Aorta (tissue), 5 donors: ENCODE results near the gene AOC2. TPM values are rescaled to one million over a fixed set of nuclear protein-coding genes. Genes with fewer than 3 reads are reported as not detected.
"Not testable (repeated sequence)": the region's sequence is repeated elsewhere in the genome, so short reads cannot be mapped to it uniquely, and the experiment has no call there.

ENCODE experiments used
- ATAC-seq: fragments of 200-7000 bp; cut with Tn5 transposase; one replicate; pipeline ENCODE4 v1.9.1; 2022; ENCODE audit warnings: moderate library complexity; ENCODE audit not compliant: low FRiP score
- DNase-seq, 2 donors: peaks; one replicate each; pipeline ENCODE4 v3.0.0-alpha.2; 2020
- H3K27ac ChIP-seq, 2 donors: one replicate each; pipeline ENCODE4 v1.5.1; 2013; ENCODE audit warnings: low read length in 2 of 2, mild to moderate bottlenecking in 2 of 2, moderate library complexity in 2 of 2, control low read depth in 1 of 2, inconsistent platforms in 1 of 2, low read depth in 1 of 2
- H3K27me3 ChIP-seq, 2 donors: one replicate each; pipeline ENCODE4 v1.6.1; 2013; ENCODE audit warnings: control low read depth in 1 of 2, low read length in 1 of 2, mild to moderate bottlenecking in 1 of 2, moderate library complexity in 1 of 2; ENCODE audit not compliant: insufficient read depth in 2 of 2, control insufficient read depth in 1 of 2
- H3K36me3 ChIP-seq, 2 donors: one replicate each; pipeline ENCODE4 v1.6.1; 2013; ENCODE audit warnings: control low read depth in 1 of 2, low read length in 1 of 2, mild to moderate bottlenecking in 1 of 2; ENCODE audit not compliant: insufficient read depth in 2 of 2, control insufficient read depth in 1 of 2
- H3K4me1 ChIP-seq, 2 donors: one replicate each; pipeline ENCODE4 v1.6.1; 2013; ENCODE audit warnings: low read length in 2 of 2, control low read depth in 1 of 2, mild to moderate bottlenecking in 1 of 2, moderate library complexity in 1 of 2; ENCODE audit not compliant: insufficient read depth in 2 of 2, control insufficient read depth in 1 of 2
- H3K4me3 ChIP-seq, 2 donors: one replicate each; pipeline ENCODE4 v1.5.1; 2013; ENCODE audit warnings: low read length in 2 of 2, control low read depth in 1 of 2, mild to moderate bottlenecking in 1 of 2
- H3K9me3 ChIP-seq: one replicate; pipeline ENCODE4 v1.6.1; 2013; ENCODE audit warnings: mild to moderate bottlenecking, low read length; ENCODE audit not compliant: control insufficient read depth
- WGBS, 2 donors: extraction: QIAGEN DNeasy Blood & Tissue Kit; methylation state at CpG; one replicate each; pipeline ENCODE4 v1.1.7; 2013; 5-methylcytosine and 5-hydroxymethylcytosine counted together
- intact Hi-C, 2 donors: fragments of 100-400 bp; cut with DNase I; formaldehyde crosslinking; loops; one replicate each; pipeline versions ENCODE4 v1.14.2 to v1.15.0; 2022
- polyA plus RNA-seq, 2 donors: library from polyadenylated mRNA; stranded (reverse); fragments of 200-250 nt; gene quantifications; one replicate each; pipeline ENCODE4 v1.2.3, GENCODE V29; 2013
- total RNA-seq, 2 donors: library from RNA; stranded (reverse); fragmentation: NEBNext Ultra II Directional; extraction: Animal tissue kit (Norgen Biotek cat#: 25700); gene quantifications; one replicate each; pipeline ENCODE4 v1.2.1, GENCODE V29; 2021
- donor health status: healthy with polysubstance abuse.
- donor health status: Bipolar disorder and iron deficiency.
- donor health status: DM: no; HTN: no; CAD: no.
- donor health status: DM: no; HTN: no; CAD: no.
- donor health status: DM: yes; HTN: yes; CAD: no.

Gene AOC2
- total and polyA plus RNA-seq, 4 donors = 0.25 to 2.6 (median 1.1) TPM

GRCh38 chr17:42855048-42855596, 10.7 kb downstream of the AOC2 start:
- no peak overlapping the region for H3K4me3 ChIP-seq
- H3K27ac ChIP-seq = peak overlapping the region in 1 of 2 donors; percentile 38
- intact Hi-C loops = no loop called here

GRCh38 chr17:42856093-42856492, 11.7 kb downstream of the AOC2 start:
- H3K9me3 ChIP-seq, H3K4me1 ChIP-seq, ATAC-seq, H3K36me3 ChIP-seq, intact Hi-C loops, H3K27me3 ChIP-seq, H3K4me3 ChIP-seq: not testable (repeated sequence)
- H3K27ac ChIP-seq = peak overlapping the region in 1 of 2 donors; percentile 20
- DNase-seq = peak in 1 of 2 donors; percentile 25
- WGBS, 2 donors = 66 to 71% methylated on average over 5 to 8 of the region's 8 CpGs

More at GRCh38 chr17:42855048-42855596, 10.7 kb downstream of the AOC2 start:
- Histone ChIP-seq H3K27me3 (no peaks in the 10 kb centered on the region), H3K9me3 (no peaks in the 10 kb centered on the region), H3K4me1 (no peaks in the 10 kb centered on the region), H3K36me3 (no peaks in the 10 kb centered on the region)
- DNase-seq (peak in 1 of 2 donors; percentile 56), ATAC-seq (no peak)
- 48 to 58% methylated on average over 8 of the region's 8 CpGs for WGBS, 2 donors

- H3K36me3 ChIP-seq, ATAC-seq, H3K27ac ChIP-seq, H3K9me3 ChIP-seq, H3K4me3 ChIP-seq, H3K4me1 ChIP-seq, H3K27me3 ChIP-seq, intact Hi-C loops: not testable (repeated sequence)
- DNase-seq = peak in 1 of 2 donors; percentile 55
- 18 to 26% methylated on average over 5 to 6 of the region's 8 CpGs for WGBS, 2 donors
Observed at GRCh38 chr17:42856516-42856915, 12.1 kb downstream of the AOC2 start.

DNA sequence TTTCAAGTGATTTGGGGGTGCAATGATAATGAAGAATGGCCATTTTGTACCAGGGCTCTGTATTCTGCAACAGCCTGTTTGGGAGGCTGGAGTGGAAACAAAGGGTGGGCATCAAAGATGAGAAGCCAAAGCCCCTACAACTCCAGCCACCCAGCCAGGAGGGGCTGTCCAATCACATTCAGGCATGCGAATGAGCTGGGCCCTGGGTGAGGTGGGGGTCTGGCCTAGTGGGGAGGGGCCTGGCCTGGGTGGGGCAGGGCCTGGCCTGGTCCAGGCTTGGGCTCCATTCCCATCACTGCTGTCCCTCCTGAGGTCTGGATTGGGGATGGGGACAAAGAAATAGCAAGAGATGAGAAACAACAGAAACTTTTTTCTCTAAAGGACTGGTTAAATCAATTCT, 13.0 kb downstream of the AOC2 start:
- peak in 1 of 2 donors; percentile 19 for DNase-seq
- intact Hi-C loops = no loop called here
- H3K27ac ChIP-seq = no peak overlapping the region

DNA sequence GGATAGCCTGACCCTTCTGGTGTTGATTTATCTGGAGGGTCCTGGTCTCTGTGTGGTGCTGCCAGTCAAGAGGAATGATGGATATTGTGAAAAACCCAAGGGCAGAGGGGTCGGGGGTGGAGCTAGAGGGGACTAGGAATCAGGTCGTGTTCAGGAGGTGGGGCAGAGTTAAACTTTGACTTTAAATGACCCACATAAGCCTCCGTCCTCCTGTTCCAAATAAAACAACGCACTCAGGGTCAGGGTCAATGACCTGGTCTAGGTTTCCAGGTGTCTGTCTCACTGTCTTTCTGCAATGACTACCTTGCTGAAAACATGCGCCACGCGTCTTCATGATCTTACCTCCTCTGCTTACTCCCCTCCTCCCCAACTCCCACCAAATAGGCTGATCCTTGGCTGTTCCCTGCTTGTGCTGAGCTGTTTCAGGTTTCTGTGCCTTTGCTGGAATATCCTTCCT, 21.3 kb downstream of the AOC2 start:
- intact Hi-C loops = no loop called here
- Histone ChIP-seq H3K27me3 (no peaks in the 10 kb centered on the region), H3K27ac (no peak overlapping the region), H3K4me3 (no peak overlapping the region), H3K4me1 (no peaks in the 10 kb centered on the region), H3K36me3 (no peaks in the 10 kb centered on the region), H3K9me3 (no peaks in the 10 kb centered on the region)
- no peak for ATAC-seq
- DNase-seq = no peak
- 77 to 78% methylated on average over 7 of the region's 7 CpGs for WGBS, 2 donors

More for the DNA sequence above, 13.0 kb downstream of the AOC2 start:
- Histone ChIP-seq H3K4me3 (no peak overlapping the region), H3K4me1 (no peaks in the 10 kb centered on the region), H3K9me3 (no peaks in the 10 kb centered on the region), H3K27me3 (no peaks in the 10 kb centered on the region), H3K36me3 (no peaks in the 10 kb centered on the region)
- no peak for ATAC-seq
- WGBS, 2 donors = 66 to 67% methylated on average over 1 of the region's 1 CpG

- DNase-seq = no peak
- WGBS, 2 donors = 86 to 87% methylated on average over 4 of the region's 4 CpGs
- Histone ChIP-seq H3K27me3 (no peaks in the 10 kb centered on the region), H3K4me1 (no peaks in the 10 kb centered on the region), H3K36me3 (no peaks in the 10 kb centered on the region), H3K4me3 (no peak overlapping the region), H3K9me3 (no peaks in the 10 kb centered on the region), H3K27ac (no peak overlapping the region)
- intact Hi-C loops = no loop called here
- ATAC-seq = no peak
Observed at GRCh38 chr17:42866216-42866615, 21.8 kb downstream of the AOC2 start.

DNA sequence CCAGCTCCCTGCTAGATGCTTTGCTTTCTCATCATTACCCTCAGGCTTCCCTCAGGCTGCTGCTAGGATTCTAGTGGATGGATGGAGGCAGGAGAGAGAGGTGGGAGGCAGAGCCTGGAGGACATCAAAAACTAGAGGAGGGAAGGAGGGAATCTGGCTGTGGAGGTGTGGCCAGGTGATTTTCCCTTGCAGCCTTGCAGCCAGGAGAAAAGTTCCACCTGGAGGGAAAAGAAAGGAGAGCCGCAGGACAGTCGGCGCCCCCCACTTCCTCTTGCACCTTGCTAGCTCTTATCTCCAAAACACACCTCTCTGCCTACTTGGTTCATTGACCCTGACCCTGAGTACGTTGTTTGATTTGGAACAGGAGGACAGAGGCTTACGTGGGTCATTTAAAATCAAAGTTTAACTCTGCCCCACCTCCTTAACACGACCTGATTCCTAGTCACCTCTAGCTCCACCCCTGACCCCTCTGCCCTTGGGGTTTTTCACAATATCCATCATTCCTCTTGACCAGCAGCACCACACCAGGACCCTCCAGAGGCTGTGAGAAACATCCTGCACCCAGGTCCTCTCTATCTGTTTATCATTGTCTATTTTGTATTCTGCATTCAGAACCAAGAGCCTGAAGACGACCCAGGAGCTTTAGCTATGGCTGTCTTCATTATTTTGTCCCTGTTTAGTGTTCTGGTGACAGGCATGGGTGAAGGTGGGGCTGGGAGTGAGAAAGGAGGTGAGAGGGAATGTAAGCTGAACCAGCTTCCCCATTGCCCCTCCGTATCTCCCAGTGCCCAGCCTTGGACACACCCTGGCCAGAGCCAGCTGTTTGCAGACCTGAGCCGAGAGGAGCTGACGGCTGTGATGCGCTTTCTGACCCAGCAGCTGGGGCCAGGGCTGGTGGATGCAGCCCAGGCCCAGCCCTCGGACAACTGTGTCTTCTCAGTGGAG, 22.5 kb downstream of the AOC2 start:
- no peaks in the 10 kb centered on the region for H3K36me3 ChIP-seq
- H3K27me3 ChIP-seq = no peaks in the 10 kb centered on the region
- peak; percentile 6 for ATAC-seq
- no peak for DNase-seq
- WGBS, 2 donors = 77% methylated on average over 12 of the region's 12 CpGs
- intact Hi-C loops = no loop called here
- H3K4me3 ChIP-seq = no peak overlapping the region
- H3K27ac ChIP-seq = no peak overlapping the region
- no peaks in the 10 kb centered on the region for H3K9me3 ChIP-seq
- no peaks in the 10 kb centered on the region for H3K4me1 ChIP-seq

GRCh38 chr17:42867694-42868261, 23.4 kb downstream of the AOC2 start:
- H3K27ac ChIP-seq, H3K36me3 ChIP-seq, intact Hi-C loops, H3K4me3 ChIP-seq, H3K4me1 ChIP-seq, H3K9me3 ChIP-seq, H3K27me3 ChIP-seq, DNase-seq: not testable (repeated sequence)
- ATAC-seq = peak; percentile 35
- 93% methylated on average over 17 to 21 of the region's 21 CpGs for WGBS, 2 donors
